Esophagus muscularis mucosa (tissue), 3 donors: ENCODE data around the gene CAMKK2.

Source experiments
- CTCF ChIP-seq, 3 experiments: fragments of 200-600 bp in 2 of 3; fragments of 450-650 bp in 1 of 3; sonication (generic) in 2 of 3; IDR thresholded peaks; one replicate each; pipeline ENCODE4 v1.5.1; 2017 to 2019; ENCODE audit warnings: antibody characterized with exemption in 3 of 3, mild to moderate bottlenecking in 2 of 3, moderate library complexity in 1 of 3
- POLR2A ChIP-seq: fragments of 450-650 bp; IDR thresholded peaks from one replicate; pipeline ENCODE4 v1.6.1; 2017; ENCODE audit warnings: antibody characterized with exemption, moderate library complexity, mild to moderate bottlenecking, low read depth

GRCh38 chr12:121238604-121239350, 57.7 kb downstream of the CAMKK2 start:
- TF ChIP-seq POLR2A (no peak), CTCF (IDR thresholded peaks at IDR 0.05) (no peak)
